ENCODE results near the gene TRDN. TPM values are rescaled to one million over a fixed set of nuclear protein-coding genes. Genes with fewer than 3 reads are reported as not detected.

The TRDN gene
- total and polyA plus RNA-seq, 10 donors: 0.03 to 0.20 (median 0.10) TPM; not detected in 7

DNA sequence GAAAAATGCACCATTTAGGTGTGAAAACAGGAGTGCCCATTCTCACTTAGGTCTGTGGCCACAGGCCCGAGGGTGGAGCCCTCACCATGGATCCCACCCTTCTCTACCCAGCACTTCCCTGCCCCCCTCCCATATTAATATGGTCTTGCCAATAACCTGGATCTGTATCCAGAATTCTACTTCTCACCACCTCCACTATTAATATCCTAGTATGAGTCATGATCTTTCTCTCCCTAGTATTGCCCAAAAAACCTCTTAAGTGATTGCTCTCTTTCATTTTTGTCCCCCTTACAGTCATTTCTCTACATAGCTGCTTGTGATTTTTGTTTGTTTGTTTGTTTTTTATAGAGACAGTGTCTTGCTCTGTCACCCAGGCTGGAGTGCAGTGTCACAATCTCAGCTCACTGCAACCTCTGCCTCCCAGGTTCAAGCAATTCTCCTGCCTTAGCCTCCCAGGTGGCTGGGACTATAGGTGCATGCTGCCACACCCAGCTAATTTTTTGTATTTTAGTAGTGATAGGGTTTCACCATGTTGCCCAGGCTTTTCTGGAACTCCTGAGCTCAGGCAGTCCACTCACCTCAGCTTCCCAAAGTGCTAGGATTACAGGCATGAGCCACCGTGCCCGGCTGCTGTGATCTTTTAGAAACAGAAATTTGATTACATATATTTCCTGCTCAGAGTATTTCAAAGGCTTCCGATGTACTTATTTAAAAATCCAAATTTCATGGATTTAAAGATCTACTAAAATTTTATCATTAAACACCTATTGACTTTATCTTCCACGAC is 24.5 kb upstream of the TRDN start:
- no peak for DNase-seq
- Histone ChIP-seq H3K4me1 (no peaks in the 10 kb centered on the region), H3K27me3 (replicated peaks in 1 of 7) (no peaks in the 10 kb centered on the region), H3K9me3 (no peaks in the 10 kb centered on the region), H3K27ac (no peak overlapping the region), H3K36me3 (no peaks in the 10 kb centered on the region), H3K4me3 (no peak overlapping the region)
- TF ChIP-seq, protein P1, sequence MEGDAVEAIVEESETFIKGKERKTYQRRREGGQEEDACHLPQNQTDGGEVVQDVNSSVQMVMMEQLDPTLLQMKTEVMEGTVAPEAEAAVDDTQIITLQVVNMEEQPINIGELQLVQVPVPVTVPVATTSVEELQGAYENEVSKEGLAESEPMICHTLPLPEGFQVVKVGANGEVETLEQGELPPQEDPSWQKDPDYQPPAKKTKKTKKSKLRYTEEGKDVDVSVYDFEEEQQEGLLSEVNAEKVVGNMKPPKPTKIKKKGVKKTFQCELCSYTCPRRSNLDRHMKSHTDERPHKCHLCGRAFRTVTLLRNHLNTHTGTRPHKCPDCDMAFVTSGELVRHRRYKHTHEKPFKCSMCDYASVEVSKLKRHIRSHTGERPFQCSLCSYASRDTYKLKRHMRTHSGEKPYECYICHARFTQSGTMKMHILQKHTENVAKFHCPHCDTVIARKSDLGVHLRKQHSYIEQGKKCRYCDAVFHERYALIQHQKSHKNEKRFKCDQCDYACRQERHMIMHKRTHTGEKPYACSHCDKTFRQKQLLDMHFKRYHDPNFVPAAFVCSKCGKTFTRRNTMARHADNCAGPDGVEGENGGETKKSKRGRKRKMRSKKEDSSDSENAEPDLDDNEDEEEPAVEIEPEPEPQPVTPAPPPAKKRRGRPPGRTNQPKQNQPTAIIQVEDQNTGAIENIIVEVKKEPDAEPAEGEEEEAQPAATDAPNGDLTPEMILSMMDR (IDR thresholded peaks at IDR 0.05 in 8 of 11, conservative IDR thresholded peaks at IDR 0.05 in 3 of 11): no peak
- TF ChIP-seq POLR2AphosphoS5 (IDR thresholded peaks at IDR 0.05) (no peak), POLR2A (IDR thresholded peaks at IDR 0.05) (no peak)
- intact Hi-C loops (cut with DNase I; ENCODE audit: low total_unique reads): no loop called here
- 84 to 93% (median 86%) methylated on average over 5 of the region's 5 CpGs for WGBS, 5 donors

DNA sequence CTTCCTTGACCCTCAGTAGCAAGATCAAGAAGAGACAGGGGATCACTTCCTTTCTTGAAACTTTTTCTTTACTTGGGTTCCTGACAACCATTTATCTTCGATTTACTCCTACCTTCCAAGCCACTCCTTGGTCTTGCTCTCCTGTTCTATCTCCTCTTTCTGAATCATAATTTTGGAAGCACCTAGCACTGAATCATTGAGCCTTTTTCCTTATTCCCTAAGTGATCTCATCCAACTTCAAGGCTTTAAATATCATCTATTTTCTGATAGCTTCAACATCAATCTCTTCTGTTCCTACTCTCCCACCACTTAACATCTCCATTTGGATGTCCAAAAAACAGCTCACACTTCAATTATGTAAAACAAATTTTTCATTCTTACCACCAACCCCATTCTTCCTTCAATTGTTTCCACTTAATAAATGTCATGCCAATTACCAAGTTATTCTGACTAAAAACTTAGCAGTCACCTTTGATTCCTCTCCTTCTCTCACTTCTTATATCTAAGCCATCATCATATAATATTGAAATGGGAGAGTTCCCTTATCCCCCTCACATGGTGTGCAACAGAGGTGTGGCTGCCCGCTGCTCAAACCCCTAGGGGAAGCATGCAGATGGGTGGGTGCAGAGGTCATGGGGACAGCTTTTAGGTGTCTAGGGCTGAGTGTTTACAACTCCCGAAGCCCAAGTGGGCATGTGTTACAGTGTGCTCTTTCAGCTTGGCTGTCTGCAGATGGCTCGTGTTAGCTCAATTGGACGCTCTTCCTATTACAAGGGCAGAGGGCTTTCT is 23.4 kb upstream of the TRDN start:
- H3K4me1 ChIP-seq: no peaks in the 10 kb centered on the region
- no peaks in the 10 kb centered on the region for H3K36me3 ChIP-seq
- WGBS, 5 donors: 82 to 91% (median 84%) methylated on average over 5 of the region's 5 CpGs
- H3K27me3 ChIP-seq (replicated peaks in 1 of 7): no peaks in the 10 kb centered on the region
- no peaks in the 10 kb centered on the region for H3K9me3 ChIP-seq
- no peak for DNase-seq
- H3K4me3 ChIP-seq: no peak overlapping the region
- intact Hi-C loops (cut with DNase I; ENCODE audit: low total_unique reads): no loop called here
- TF ChIP-seq, protein P1 (IDR thresholded peaks at IDR 0.05 in 8 of 11, conservative IDR thresholded peaks at IDR 0.05 in 3 of 11): no peak
- TF ChIP-seq POLR2A (IDR thresholded peaks at IDR 0.05): no peak
- TF ChIP-seq POLR2AphosphoS5 (IDR thresholded peaks at IDR 0.05): no peak
- H3K27ac ChIP-seq: no peak overlapping the region

DNA sequence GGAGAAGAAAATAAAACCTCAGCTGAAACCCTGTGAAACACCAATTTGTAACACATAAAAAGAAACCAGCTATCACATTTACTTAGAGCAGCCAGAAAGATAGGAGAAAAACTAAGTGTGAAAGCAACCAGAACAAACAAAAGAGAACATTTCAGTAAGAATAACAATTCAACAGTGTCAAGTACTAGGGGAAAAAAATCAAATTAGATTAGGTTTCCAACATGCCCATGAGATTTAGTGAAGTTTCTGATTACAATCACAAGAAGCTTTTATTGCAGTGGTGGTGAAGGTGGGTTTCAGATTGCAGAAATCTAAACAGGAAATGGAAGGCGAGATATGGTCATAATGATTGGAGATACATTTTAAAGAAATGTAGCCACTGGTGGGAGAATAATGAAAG is 22.1 kb upstream of the TRDN start:
- no peak overlapping the region for H3K27ac ChIP-seq
- intact Hi-C loops (cut with DNase I; ENCODE audit: low total_unique reads): no loop called here
- no peaks in the 10 kb centered on the region for H3K27me3 ChIP-seq (replicated peaks in 1 of 7)
- no peaks in the 10 kb centered on the region for H3K4me1 ChIP-seq
- H3K4me3 ChIP-seq: no peak overlapping the region
- 48 to 84% (median 63%) methylated on average over 1 of the region's 1 CpG for WGBS, 5 donors
- TF ChIP-seq, protein P1 (IDR thresholded peaks at IDR 0.05 in 8 of 11, conservative IDR thresholded peaks at IDR 0.05 in 3 of 11): no peak
- TF ChIP-seq POLR2AphosphoS5 (IDR thresholded peaks at IDR 0.05) (no peak), POLR2A (IDR thresholded peaks at IDR 0.05) (no peak)
- H3K9me3 ChIP-seq: no peaks in the 10 kb centered on the region
- no peaks in the 10 kb centered on the region for H3K36me3 ChIP-seq
- DNase-seq: no peak
